22Rv1 (cell line): Measurements from ENCODE around the gene EXOC4.
"Not testable (repeated sequence)": the region's sequence is repeated elsewhere in the genome, so short reads cannot be mapped to it uniquely, and the experiment has no call there.

Experiments used
- H3K27ac ChIP-seq: fragments of 450-650 bp; 2 replicates; pipeline ENCODE4 v1.5.1; 2017
- ZFX ChIP-seq: fragments of 450-650 bp; IDR thresholded peaks from 2 replicates; pipeline ENCODE4 v1.6.1; 2017; ENCODE audit warnings: antibody characterized with exemption, borderline replicate concordance
- TF ChIP-seq, protein P1 (sequence below): fragments of 450-650 bp; IDR thresholded peaks from 2 replicates; pipeline ENCODE4 v1.5.1; 2017; ENCODE audit warnings: mild to moderate bottlenecking

EXOC4 gene

GRCh38 chr7:133252858-133253518 is at the start of gene EXOC4:
Gene EXOC4 (plus strand): TSS chr7:133253078.
- peak within 1 kb of the TSS; percentile 57 for H3K27ac ChIP-seq
- TF ChIP-seq ZFX = no peak

GRCh38 chr7:133203490-133203889 is 49.4 kb upstream of the EXOC4 start:
- TF ChIP-seq, protein P1, sequence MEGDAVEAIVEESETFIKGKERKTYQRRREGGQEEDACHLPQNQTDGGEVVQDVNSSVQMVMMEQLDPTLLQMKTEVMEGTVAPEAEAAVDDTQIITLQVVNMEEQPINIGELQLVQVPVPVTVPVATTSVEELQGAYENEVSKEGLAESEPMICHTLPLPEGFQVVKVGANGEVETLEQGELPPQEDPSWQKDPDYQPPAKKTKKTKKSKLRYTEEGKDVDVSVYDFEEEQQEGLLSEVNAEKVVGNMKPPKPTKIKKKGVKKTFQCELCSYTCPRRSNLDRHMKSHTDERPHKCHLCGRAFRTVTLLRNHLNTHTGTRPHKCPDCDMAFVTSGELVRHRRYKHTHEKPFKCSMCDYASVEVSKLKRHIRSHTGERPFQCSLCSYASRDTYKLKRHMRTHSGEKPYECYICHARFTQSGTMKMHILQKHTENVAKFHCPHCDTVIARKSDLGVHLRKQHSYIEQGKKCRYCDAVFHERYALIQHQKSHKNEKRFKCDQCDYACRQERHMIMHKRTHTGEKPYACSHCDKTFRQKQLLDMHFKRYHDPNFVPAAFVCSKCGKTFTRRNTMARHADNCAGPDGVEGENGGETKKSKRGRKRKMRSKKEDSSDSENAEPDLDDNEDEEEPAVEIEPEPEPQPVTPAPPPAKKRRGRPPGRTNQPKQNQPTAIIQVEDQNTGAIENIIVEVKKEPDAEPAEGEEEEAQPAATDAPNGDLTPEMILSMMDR = no peak
- no peak for TF ChIP-seq ZFX
- H3K27ac ChIP-seq = no peak overlapping the region

DNA sequence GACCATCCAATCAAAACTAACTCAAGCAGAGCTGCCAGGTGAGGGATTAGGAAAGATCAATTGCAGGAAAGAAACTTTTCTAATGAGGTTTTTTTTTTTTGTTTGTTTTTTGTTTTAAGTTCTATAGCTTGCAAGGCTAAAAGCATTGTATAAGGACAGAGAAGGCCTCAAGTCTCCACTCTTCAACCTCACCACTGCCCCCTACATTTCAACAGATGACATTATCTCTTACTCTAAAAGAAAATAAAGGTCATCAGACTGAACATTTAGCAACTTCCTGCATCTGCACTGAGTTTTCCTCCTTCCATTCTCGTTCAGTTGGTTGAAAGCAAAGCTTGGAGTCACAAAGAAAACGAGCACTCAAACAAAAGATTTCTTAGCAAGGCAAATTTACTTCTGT is 45.2 kb upstream of the EXOC4 start:
- TF ChIP-seq ZFX = no peak
- TF ChIP-seq, protein P1 = peak; percentile 56
- H3K27ac ChIP-seq = no peak overlapping the region

DNA sequence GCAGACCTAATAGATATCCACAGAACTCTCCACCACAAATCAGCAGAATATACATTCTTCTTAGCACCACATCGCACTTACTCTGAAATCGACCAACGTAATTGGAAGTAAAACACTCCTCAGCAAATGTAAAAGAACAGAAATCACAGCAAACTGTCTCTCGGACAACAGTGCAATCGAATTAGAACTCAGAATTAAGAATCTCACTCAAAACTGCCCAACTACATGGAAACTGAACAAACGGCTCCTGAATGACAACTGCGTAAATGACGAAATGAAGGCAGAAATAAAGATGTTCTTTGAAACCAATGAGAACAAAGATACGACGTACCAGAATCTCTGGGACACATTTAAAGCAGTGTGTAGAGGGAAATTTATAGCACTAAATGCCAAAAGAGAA is 42.1 kb upstream of the EXOC4 start:
- not testable (repeated sequence) for H3K27ac ChIP-seq

- not testable (repeated sequence) for H3K27ac ChIP-seq
Observed at GRCh38 chr7:133213772-133214171, 39.1 kb upstream of the EXOC4 start.

DNA sequence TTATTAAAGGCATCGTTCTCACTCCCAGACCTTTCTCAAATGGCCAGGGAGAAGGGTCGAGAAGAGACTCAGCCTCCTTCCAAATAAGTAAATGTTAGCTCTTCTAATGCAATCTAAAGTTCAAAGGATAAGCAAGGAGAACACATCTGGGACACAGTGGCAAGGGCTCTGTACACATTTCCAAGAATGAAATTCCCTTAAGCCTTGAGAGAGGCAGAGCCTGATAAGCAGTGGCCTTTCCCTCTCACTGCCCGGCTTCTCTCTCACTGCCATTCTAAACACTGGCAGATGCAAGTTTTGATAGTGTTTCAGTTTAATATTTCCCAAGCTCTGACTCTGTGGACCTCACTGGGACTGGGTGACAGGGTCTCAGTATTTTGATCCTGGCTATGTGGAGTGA is 35.1 kb upstream of the EXOC4 start:
- H3K27ac ChIP-seq = no peak overlapping the region
- no peak for TF ChIP-seq ZFX
- TF ChIP-seq, protein P1 = no peak

- no peak overlapping the region for H3K27ac ChIP-seq
- TF ChIP-seq, protein P1 = peak; percentile 95
- no peak for TF ChIP-seq ZFX
Observed at GRCh38 chr7:133230591-133231194, 22.2 kb upstream of the EXOC4 start.

- H3K27ac ChIP-seq = no peak overlapping the region
- TF ChIP-seq, protein P1 = no peak
- TF ChIP-seq ZFX = no peak
Observed at GRCh38 chr7:133233142-133233541, 19.7 kb upstream of the EXOC4 start.
